HG03103 (cell line): Measurements from ENCODE around the gene CPN2.

Experiments used
- ATAC-seq: cut with Tn5 transposase; IDR thresholded peaks from one replicate; pipeline ENCODE4 v1.9.1; 2021; ENCODE audit warnings: low read depth; ENCODE audit not compliant: unreplicated experiment

Gene CPN2

GRCh38 chr3:194315088-194315964, 35.8 kb downstream of the CPN2 start:
- peak; percentile 84 for ATAC-seq

- no peak for ATAC-seq
These were observed 36.6 kb downstream of the CPN2 start for GRCh38 chr3:194314388-194315068.

- ATAC-seq = no peak
These were observed 37.4 kb downstream of the CPN2 start for GRCh38 chr3:194313560-194314387.

GRCh38 chr3:194312743-194313281, 38.3 kb downstream of the CPN2 start:
- ATAC-seq = no peak

- no peak for ATAC-seq
These were observed 38.9 kb downstream of the CPN2 start for GRCh38 chr3:194312186-194312742.

- no peak for ATAC-seq
These were observed 40.1 kb downstream of the CPN2 start for GRCh38 chr3:194311000-194311399.

- ATAC-seq = no peak
These were observed 40.9 kb downstream of the CPN2 start for GRCh38 chr3:194310060-194310835.

- no peak for ATAC-seq
These were observed 42.3 kb downstream of the CPN2 start for GRCh38 chr3:194308601-194309449.

- ATAC-seq = no peak
These were observed 43.3 kb downstream of the CPN2 start for GRCh38 chr3:194307849-194308248.

- ATAC-seq = peak; percentile 38
These were observed 44.1 kb downstream of the CPN2 start for GRCh38 chr3:194306771-194307640.

- peak; percentile 22 for ATAC-seq
These were observed 44.9 kb downstream of the CPN2 start for GRCh38 chr3:194306109-194306686.

GRCh38 chr3:194305356-194306108, 45.6 kb downstream of the CPN2 start:
- no peak for ATAC-seq

- ATAC-seq = no peak
These were observed 46.8 kb downstream of the CPN2 start for GRCh38 chr3:194304186-194304917.

- ATAC-seq = no peak
These were observed 47.4 kb downstream of the CPN2 start for GRCh38 chr3:194303749-194304148.

- no peak for ATAC-seq
These were observed 49.4 kb downstream of the CPN2 start for GRCh38 chr3:194301730-194302129.

GRCh38 chr3:194300936-194301335, 50.2 kb downstream of the CPN2 start:
- no peak for ATAC-seq
